MM.1S (cell line): ENCODE measurements around the gene PYGO1.

Experiments
- DNase-seq: peaks from one replicate; pipeline ENCODE4 v3.0.0-alpha.2; 2015
- H2AFZ ChIP-seq: fragments of 300-600 bp; sonication (generic); 2 replicates; pipeline ENCODE4 v1.6.0; 2016; ENCODE audit warnings: antibody characterized with exemption, low read length
- H3F3A ChIP-seq: fragments of 300-600 bp; sonication (generic); 2 replicates; pipeline ENCODE4 v1.6.1; 2016; ENCODE audit warnings: mild to moderate bottlenecking, antibody characterized with exemption, low read length, moderate library complexity, mixed read lengths; ENCODE audit not compliant: insufficient read depth
- H3K27ac ChIP-seq: fragments of 300-600 bp; sonication (generic); 2 replicates; pipeline ENCODE4 v1.5.1; 2016; ENCODE audit warnings: mild to moderate bottlenecking, low read length
- H3K27me3 ChIP-seq: fragments of 300-600 bp; sonication (generic); replicated peaks from 2 replicates; pipeline ENCODE4 v1.6.0; 2016; ENCODE audit warnings: low read length; ENCODE audit not compliant: insufficient read depth
- H3K36me3 ChIP-seq: fragments of 300-600 bp; sonication (generic); replicated peaks from 2 replicates; pipeline ENCODE4 v1.6.1; 2016; ENCODE audit warnings: mild to moderate bottlenecking, low read length, mixed read lengths; ENCODE audit not compliant: insufficient read depth
- H3K4me1 ChIP-seq: fragments of 300-600 bp; sonication (generic); 2 replicates; pipeline ENCODE4 v1.6.1; 2016; ENCODE audit warnings: low read length, mixed read lengths
- H3K4me2 ChIP-seq: fragments of 300-600 bp; sonication (generic); 2 replicates; pipeline ENCODE4 v1.6.0; 2016; ENCODE audit warnings: low read depth, low read length
- H3K4me3 ChIP-seq: fragments of 300-600 bp; sonication (generic); 2 replicates; pipeline ENCODE4 v1.5.1; 2016; ENCODE audit warnings: low read length, mixed read lengths
- H3K79me2 ChIP-seq: fragments of 300-600 bp; sonication (generic); 2 replicates; pipeline ENCODE4 v1.6.1; 2016; ENCODE audit warnings: mixed run types, low read length, mixed read lengths
- H3K9ac ChIP-seq: fragments of 300-600 bp; sonication (generic); 2 replicates; pipeline ENCODE4 v1.6.1; 2016; ENCODE audit warnings: low read length, mixed read lengths
- H3K9me2 ChIP-seq: fragments of 300-600 bp; sonication (generic); replicated peaks from 2 replicates; pipeline ENCODE4 v1.6.1; 2016; ENCODE audit warnings: mild to moderate bottlenecking, low read length, mixed read lengths; ENCODE audit not compliant: insufficient read depth
- H3K9me3 ChIP-seq: fragments of 300-600 bp; sonication (generic); replicated peaks from 2 replicates; pipeline ENCODE4 v1.6.1; 2016; ENCODE audit warnings: mild to moderate bottlenecking, low read length, mixed read lengths; ENCODE audit not compliant: insufficient read depth
- H4K20me1 ChIP-seq: fragments of 300-600 bp; sonication (generic); 2 replicates; pipeline ENCODE4 v1.6.1; 2016; ENCODE audit warnings: mild to moderate bottlenecking, low read length, moderate library complexity, mixed read lengths; ENCODE audit not compliant: insufficient read depth
- EZH2 ChIP-seq: fragments of 300-600 bp; sonication (generic); optimal IDR thresholded peaks from 2 replicates; pipeline ENCODE3; 2017; ENCODE audit warnings: low read depth, mild to moderate bottlenecking, antibody characterized with exemption, low read length, mixed read lengths
- EZH2phosphoT487 ChIP-seq: fragments of 300-600 bp; sonication (generic); IDR thresholded peaks from 2 replicates; pipeline ENCODE4 v1.6.1; 2018; ENCODE audit warnings: antibody characterized with exemption, low read length
- TF ChIP-seq, protein P1 (sequence below): fragments of 300-600 bp; sonication (generic); IDR thresholded peaks from 2 replicates; pipeline ENCODE4 v1.5.1; 2016; ENCODE audit warnings: antibody characterized with exemption, low read length, mixed read lengths

PYGO1 gene

GRCh38 chr15:55632434-55632833 is 44.3 kb upstream of the PYGO1 start:
- Histone ChIP-seq H3K4me2 (no peak overlapping the region), H3K79me2 (no peaks in the 10 kb centered on the region), H3K9me3 (no peaks in the 10 kb centered on the region), H3K9me2 (no peaks in the 10 kb centered on the region), H3K27ac (no peak overlapping the region), H3K27me3 (no peaks in the 10 kb centered on the region), H3F3A (no peaks in the 10 kb centered on the region), H2AFZ (no peak overlapping the region), H3K36me3 (no peaks in the 10 kb centered on the region), H3K4me3 (no peak overlapping the region), H3K9ac (no peak overlapping the region), H3K4me1 (no peaks in the 10 kb centered on the region), H4K20me1 (no peaks in the 10 kb centered on the region)
- no peak for TF ChIP-seq EZH2
- TF ChIP-seq, protein P1, sequence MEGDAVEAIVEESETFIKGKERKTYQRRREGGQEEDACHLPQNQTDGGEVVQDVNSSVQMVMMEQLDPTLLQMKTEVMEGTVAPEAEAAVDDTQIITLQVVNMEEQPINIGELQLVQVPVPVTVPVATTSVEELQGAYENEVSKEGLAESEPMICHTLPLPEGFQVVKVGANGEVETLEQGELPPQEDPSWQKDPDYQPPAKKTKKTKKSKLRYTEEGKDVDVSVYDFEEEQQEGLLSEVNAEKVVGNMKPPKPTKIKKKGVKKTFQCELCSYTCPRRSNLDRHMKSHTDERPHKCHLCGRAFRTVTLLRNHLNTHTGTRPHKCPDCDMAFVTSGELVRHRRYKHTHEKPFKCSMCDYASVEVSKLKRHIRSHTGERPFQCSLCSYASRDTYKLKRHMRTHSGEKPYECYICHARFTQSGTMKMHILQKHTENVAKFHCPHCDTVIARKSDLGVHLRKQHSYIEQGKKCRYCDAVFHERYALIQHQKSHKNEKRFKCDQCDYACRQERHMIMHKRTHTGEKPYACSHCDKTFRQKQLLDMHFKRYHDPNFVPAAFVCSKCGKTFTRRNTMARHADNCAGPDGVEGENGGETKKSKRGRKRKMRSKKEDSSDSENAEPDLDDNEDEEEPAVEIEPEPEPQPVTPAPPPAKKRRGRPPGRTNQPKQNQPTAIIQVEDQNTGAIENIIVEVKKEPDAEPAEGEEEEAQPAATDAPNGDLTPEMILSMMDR: no peak
- no peak for TF ChIP-seq EZH2phosphoT487
- no peak for DNase-seq

DNA sequence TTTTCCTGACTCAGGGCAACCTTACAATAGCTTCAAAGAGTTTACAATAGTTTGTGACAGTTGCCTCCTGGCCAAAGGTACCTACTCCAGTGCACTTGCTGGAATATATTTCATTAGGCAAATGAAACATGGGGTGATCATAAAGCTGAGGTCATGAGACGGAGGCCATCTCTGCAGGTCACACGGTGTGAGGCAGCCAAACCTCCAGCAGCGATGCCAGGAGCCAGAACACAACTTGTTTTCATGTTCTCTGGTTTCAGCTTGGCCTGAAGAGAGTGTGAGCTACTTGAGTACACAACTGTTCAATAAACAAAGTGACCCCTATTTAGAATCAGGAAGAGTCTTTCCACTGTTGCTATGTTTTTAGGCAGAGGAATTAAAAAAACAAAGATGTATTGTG is 42.7 kb upstream of the PYGO1 start:
- Histone ChIP-seq H3K27me3 (no peaks in the 10 kb centered on the region), H3K79me2 (no peaks in the 10 kb centered on the region), H3K9me3 (no peaks in the 10 kb centered on the region), H3K27ac (no peak overlapping the region), H3F3A (no peaks in the 10 kb centered on the region), H3K9ac (no peak overlapping the region), H3K4me3 (no peak overlapping the region), H2AFZ (no peak overlapping the region), H3K4me1 (no peaks in the 10 kb centered on the region), H4K20me1 (no peaks in the 10 kb centered on the region), H3K36me3 (no peaks in the 10 kb centered on the region), H3K9me2 (no peaks in the 10 kb centered on the region), H3K4me2 (no peak overlapping the region)
- TF ChIP-seq, protein P1: no peak
- TF ChIP-seq EZH2phosphoT487 (no peak), EZH2 (no peak)
- DNase-seq: no peak

DNA sequence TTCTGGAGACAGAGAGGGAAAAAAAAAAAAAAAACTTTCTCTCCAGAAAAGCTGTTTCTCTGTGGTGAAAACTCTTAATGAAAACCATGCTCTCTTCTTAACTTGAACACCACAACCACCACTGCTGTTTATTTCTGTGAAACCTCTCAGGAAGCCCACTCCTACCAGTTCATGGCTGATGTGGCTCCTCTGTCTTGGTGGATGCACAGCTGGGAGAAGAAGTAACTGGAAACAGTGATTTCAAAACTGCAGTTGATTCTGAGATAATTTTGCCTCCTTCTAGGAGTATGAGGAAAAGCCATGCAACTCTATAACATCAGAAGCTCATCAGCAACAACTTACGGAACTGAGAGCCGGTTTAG is 40.2 kb upstream of the PYGO1 start:
- no peak overlapping the region for H3K4me2 ChIP-seq
- no peak overlapping the region for H3K9ac ChIP-seq
- TF ChIP-seq EZH2phosphoT487 (no peak), EZH2 (no peak)
- TF ChIP-seq, protein P1: no peak
- no peaks in the 10 kb centered on the region for H3K27me3 ChIP-seq
- no peaks in the 10 kb centered on the region for H3K36me3 ChIP-seq
- no peaks in the 10 kb centered on the region for H3K9me2 ChIP-seq
- no peaks in the 10 kb centered on the region for H3F3A ChIP-seq
- no peaks in the 10 kb centered on the region for H3K79me2 ChIP-seq
- DNase-seq: no peak
- H3K4me3 ChIP-seq: no peak overlapping the region
- H3K4me1 ChIP-seq: no peaks in the 10 kb centered on the region
- H3K9me3 ChIP-seq: no peaks in the 10 kb centered on the region
- H3K27ac ChIP-seq: no peak overlapping the region
- H2AFZ ChIP-seq: no peak overlapping the region
- no peaks in the 10 kb centered on the region for H4K20me1 ChIP-seq
